Lung (tissue), 12 donors: Measurements from ENCODE around the gene CCDC106. TPM values are rescaled to one million over a fixed set of nuclear protein-coding genes. Genes with fewer than 3 reads are reported as not detected.

Experiments used
- ATAC-seq: fragments of 200-7000 bp; cut with Tn5 transposase; one replicate; pipeline ENCODE4 v1.9.1; 2020; ENCODE audit warnings: moderate number of reproducible peaks; ENCODE audit not compliant: insufficient read depth, low FRiP score
- DNase-seq, 3 donors: peaks; one replicate each; pipeline ENCODE4 v3.0.0-alpha.2; 2013 to 2017
- H3K27ac ChIP-seq, 2 donors: one replicate each; pipeline ENCODE4 v1.5.1; 2013; ENCODE audit warnings: mild to moderate bottlenecking in 2 of 2, moderate library complexity in 2 of 2, control low read depth in 1 of 2, inconsistent platforms in 1 of 2, low read depth in 1 of 2, low read length in 1 of 2
- H3K27me3 ChIP-seq, 3 donors: one replicate each; pipeline ENCODE4 v1.5.1; 2013; ENCODE audit warnings: low read length in 2 of 3; ENCODE audit not compliant: control insufficient read depth in 3 of 3, insufficient read depth in 3 of 3
- H3K36me3 ChIP-seq, 4 donors: one replicate each; pipeline ENCODE4 v1.5.1; 2013; ENCODE audit warnings: low read length in 4 of 4, mild to moderate bottlenecking in 1 of 4, moderate library complexity in 1 of 4; ENCODE audit not compliant: control insufficient read depth in 4 of 4, insufficient read depth in 4 of 4
- H3K4me1 ChIP-seq, 5 donors: one replicate each; pipeline ENCODE4 v1.5.1; 2013; ENCODE audit warnings: low read length in 5 of 5, mild to moderate bottlenecking in 2 of 5, moderate library complexity in 1 of 5; ENCODE audit not compliant: control insufficient read depth in 5 of 5, insufficient read depth in 5 of 5
- H3K4me3 ChIP-seq: one replicate; pipeline ENCODE4 v1.5.1; 2013; ENCODE audit warnings: mild to moderate bottlenecking, control low read depth, moderate library complexity
- H3K9ac ChIP-seq, 2 donors: one replicate each; pipeline ENCODE4 v1.5.1; 2013; ENCODE audit warnings: low read length in 2 of 2, control low read depth in 1 of 2; ENCODE audit not compliant: insufficient read depth in 1 of 2
- H3K9me3 ChIP-seq, 4 donors: one replicate each; pipeline ENCODE4 v1.5.1; 2013; ENCODE audit warnings: low read length in 3 of 4, mild to moderate bottlenecking in 1 of 4, moderate library complexity in 1 of 4; ENCODE audit not compliant: control insufficient read depth in 4 of 4, insufficient read depth in 3 of 4
- CTCF ChIP-seq: IDR thresholded peaks from 2 replicates; pipeline ENCODE4 v1.5.1; 2012; ENCODE audit warnings: mild to moderate bottlenecking; ENCODE audit errors: control extremely low read depth, extremely low read depth
- WGBS, 2 donors: extraction: QIAGEN DNeasy Blood & Tissue Kit; methylation state at CpG; one replicate each; pipeline ENCODE4 v1.1.7; 2013; 5-methylcytosine and 5-hydroxymethylcytosine counted together
- polyA plus RNA-seq, 2 donors: library from polyadenylated mRNA; stranded (reverse); fragments of 200-250 nt; gene quantifications; one replicate each; pipeline ENCODE4 v1.2.1, GENCODE V29; 2013
- total RNA-seq, 2 donors: library from RNA; depleted of rRNA in 1 of 2; stranded (reverse); fragments of >200 nt in 1 of 2; gene quantifications; one replicate each; pipeline ENCODE4 v1.2.1, GENCODE V29; 2014 to 2021
- donor health status: control.
- donor health status: control.
- donor health status: Bipolar disorder and iron deficiency.
- donor health status: healthy.
- donor health status: DM: yes; HTN: yes; CAD: no.

CCDC106 gene
- total and polyA plus RNA-seq, 4 donors, result 8.3 to 25.9 (median 14.3) TPM

GRCh38 chr19:55690769-55691545, 42.9 kb downstream of the CCDC106 start:
- no peak overlapping the region for H3K9ac ChIP-seq
- ATAC-seq, result no peak
- no peak overlapping the region for H3K4me3 ChIP-seq
- peaks cover 7 to 91% (median 15%) of the 10 kb centered on the region in 4 donors for H3K36me3 ChIP-seq
- H3K27ac ChIP-seq, result no peak overlapping the region
- no peaks in the 10 kb centered on the region for H3K9me3 ChIP-seq
- DNase-seq, result no peak
- H3K4me1 ChIP-seq, result no peaks in the 10 kb centered on the region
- no peak for TF ChIP-seq CTCF
- 93 to 95% methylated on average over 31 of the region's 31 CpGs for WGBS, 2 donors
- no peaks in the 10 kb centered on the region for H3K27me3 ChIP-seq

DNA sequence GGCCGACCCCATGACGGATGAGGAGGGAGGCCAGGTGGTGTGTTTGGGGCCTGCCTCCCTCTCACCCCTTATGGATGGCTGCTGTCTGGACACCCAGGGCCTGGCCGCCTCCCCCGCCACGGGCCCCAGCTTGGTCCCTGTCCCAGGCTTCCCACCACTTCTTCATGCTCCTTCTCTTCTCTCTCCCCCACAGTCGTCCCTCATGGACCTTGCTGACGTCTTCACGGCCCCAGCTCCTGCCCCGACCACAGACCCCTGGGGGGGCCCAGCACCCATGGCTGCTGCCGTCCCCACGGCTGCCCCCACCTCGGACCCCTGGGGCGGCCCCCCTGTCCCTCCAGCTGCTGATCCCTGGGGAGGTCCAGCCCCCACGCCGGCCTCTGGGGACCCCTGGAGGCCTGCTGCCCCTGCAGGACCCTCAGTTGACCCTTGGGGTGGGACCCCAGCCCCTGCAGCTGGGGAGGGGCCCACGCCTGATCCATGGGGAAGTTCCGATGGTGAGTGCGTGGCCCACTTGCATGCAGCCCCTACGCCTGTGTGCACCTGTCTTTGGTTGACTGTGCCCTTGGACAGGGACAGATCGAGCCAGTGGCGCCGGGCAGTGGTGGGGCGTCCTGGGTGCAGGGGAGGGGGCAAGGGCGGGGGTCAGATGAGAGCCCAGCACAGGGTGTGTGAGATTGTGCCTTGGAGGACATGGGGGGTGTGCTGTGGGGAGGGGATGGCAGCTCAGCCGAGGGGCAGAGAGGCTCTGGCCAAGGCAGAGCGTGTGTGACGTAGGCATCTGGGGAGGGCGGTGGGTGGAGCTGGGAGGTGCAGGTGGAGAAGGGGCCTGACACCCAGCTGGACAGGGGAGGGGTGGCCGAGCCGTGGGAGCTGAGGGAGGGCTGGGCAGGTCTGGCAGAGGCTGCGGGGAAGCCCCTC, 43.8 kb downstream of the CCDC106 start:
- Histone ChIP-seq H3K27me3 (no peaks in the 10 kb centered on the region), H3K9me3 (no peaks in the 10 kb centered on the region), H3K36me3 (peaks cover 7 to 93% (median 18%) of the 10 kb centered on the region in 4 donors), H3K4me1 (no peaks in the 10 kb centered on the region), H3K27ac (no peak overlapping the region), H3K4me3 (no peak overlapping the region), H3K9ac (no peak overlapping the region)
- TF ChIP-seq CTCF, result no peak
- DNase-seq, result no peak
- WGBS, 2 donors, result 95 to 96% methylated on average over 31 of the region's 31 CpGs
- no peak for ATAC-seq

DNA sequence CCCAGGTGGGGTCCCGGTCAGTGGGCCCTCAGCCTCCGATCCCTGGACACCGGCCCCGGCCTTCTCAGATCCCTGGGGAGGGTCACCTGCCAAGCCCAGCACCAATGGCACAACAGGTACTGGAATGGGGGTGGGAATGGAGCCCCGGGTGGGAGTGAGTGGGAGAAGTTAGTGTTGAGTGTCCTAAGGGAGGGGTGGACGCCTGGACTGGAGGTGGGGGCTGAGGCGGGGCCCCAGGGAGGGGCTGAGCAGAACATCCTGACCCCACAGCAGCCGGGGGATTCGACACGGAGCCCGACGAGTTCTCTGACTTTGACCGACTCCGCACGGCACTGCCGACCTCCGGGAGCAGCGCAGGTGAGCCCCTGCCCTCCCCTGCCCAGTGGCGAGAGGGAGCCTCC, 44.7 kb downstream of the CCDC106 start:
- Histone ChIP-seq H3K9me3 (no peaks in the 10 kb centered on the region), H3K9ac (no peak overlapping the region), H3K27ac (no peak overlapping the region), H3K4me3 (no peak overlapping the region), H3K4me1 (no peaks in the 10 kb centered on the region), H3K36me3 (peaks cover 10 to 92% (median 19%) of the 10 kb centered on the region in 4 donors), H3K27me3 (no peaks in the 10 kb centered on the region)
- ATAC-seq (no peak), DNase-seq (no peak)
- WGBS, 2 donors, result 95% methylated on average over 19 of the region's 19 CpGs
- no peak for TF ChIP-seq CTCF
